Measurements from ENCODE around the gene KCNJ9. TPM values are rescaled to one million over a fixed set of nuclear protein-coding genes. Genes with fewer than 3 reads are reported as not detected.

Gene KCNJ9
- total and polyA plus RNA-seq, 2 of the 4 experiments (the other 2 are of a cell fraction) = not detected

GRCh38 chr1:160089883-160090282 lies 8.5 kb downstream of the KCNJ9 start:
- H3K4me3 ChIP-seq (ENCODE audit: insufficient read depth, low read depth, low read length) = no peak overlapping the region
- BruUV-seq (replicated peaks) = no TSS peak
- DNase-seq (no peak), ATAC-seq (ENCODE audit: low read depth) (no peak)
- no peaks in the 10 kb centered on the region for H3K4me1 ChIP-seq (ENCODE audit: control insufficient read depth, insufficient read depth, low read length)
- POLR2A ChIA-PET (ENCODE audit: unreplicated experiment) = no interaction called here
- H4K91ac ChIP-seq (ENCODE audit: insufficient read depth, low read depth, low read length) = no peak overlapping the region
- no peak overlapping the region for H3K56ac ChIP-seq (ENCODE audit: extremely low read depth, insufficient read depth, low read length)
- intact Hi-C loops (cut with micrococcal nuclease) = no loop called here
- H2AK5ac ChIP-seq (ENCODE audit: low read depth, low read length) = no peak overlapping the region
- H3K18ac ChIP-seq (ENCODE audit: low read depth, low read length) = no peak overlapping the region
- H3K9me1 ChIP-seq (ENCODE audit: insufficient read depth, low read length) = no peaks in the 10 kb centered on the region
- H2AFZ ChIP-seq (replicated peaks; ENCODE audit: low read length, poor library complexity) = no peak overlapping the region
- H3K14ac ChIP-seq (replicated peaks; ENCODE audit: low read depth, low read length) = no peak overlapping the region
- dilution Hi-C loops (cut with HindIII; ENCODE audit: low sequenced_read_pairs, unreplicated experiment) = no loop called here
- no peak overlapping the region for H3K4ac ChIP-seq (ENCODE audit: low read depth, low read length)
- no peak overlapping the region for H2AK9ac ChIP-seq (replicated peaks; ENCODE audit: low read depth, low read length, poor library complexity)
- no peak overlapping the region for H3K23ac ChIP-seq (ENCODE audit: low read depth, low read length)
- H2BK120ac ChIP-seq (ENCODE audit: low read depth, low read length) = no peak overlapping the region
- no peak overlapping the region for H4K5ac ChIP-seq (ENCODE audit: low read depth, low read length)
- no peaks in the 10 kb centered on the region for H3K9me3 ChIP-seq (ENCODE audit: control insufficient read depth, insufficient read depth, low read length)
- in situ Hi-C loops (cut with MboI; ENCODE audit: low sequenced_read_pairs) = loop anchor here (10.0 kb wide), 1 partner anchor 265 kb away; no protein-coding TSS in a partner anchor
- no peaks in the 10 kb centered on the region for H3K79me1 ChIP-seq (ENCODE audit: low read depth in 1 of 2, low read length in 2 of 2)
- H3K27ac ChIP-seq (ENCODE audit: insufficient read depth, low read length) = no peak overlapping the region
- H2BK20ac ChIP-seq (ENCODE audit: low read depth, low read length) = no peak overlapping the region
- H2BK15ac ChIP-seq (ENCODE audit: low read depth, low read length) = no peak overlapping the region
- TF ChIP-seq CEBPB (IDR thresholded peaks at IDR 0.05; ENCODE audit: low read depth, low read length) (no peak), CHD1 (IDR thresholded peaks at IDR 0.05; ENCODE audit: low read depth, low read length) (no peak), BHLHE40 (IDR thresholded peaks at IDR 0.05; ENCODE audit: low read depth, low read length) (no peak), POLR2A (IDR thresholded peaks at IDR 0.05; ENCODE audit: low read depth, low read length) (no peak), MXI1 (IDR thresholded peaks at IDR 0.05; ENCODE audit: borderline replicate concordance, low read depth, low read length) (no peak), NFE2L2 (IDR thresholded peaks at IDR 0.05; ENCODE audit: low read depth, low read length) (no peak), RFX5 (IDR thresholded peaks at IDR 0.05; ENCODE audit: low read depth, low read length) (no peak), MAZ (IDR thresholded peaks at IDR 0.05; ENCODE audit: borderline replicate concordance, low read depth, low read length) (no peak), MAFK (IDR thresholded peaks at IDR 0.05; ENCODE audit: low read depth, low read length) (no peak), RAD21 (IDR thresholded peaks at IDR 0.05; ENCODE audit: low read length) (no peak), RCOR1 (IDR thresholded peaks at IDR 0.05; ENCODE audit: insufficient replicate concordance, low read length) (no peak), SMC3 (IDR thresholded peaks at IDR 0.05; ENCODE audit: low read depth, low read length) (no peak), FOS (IDR thresholded peaks at IDR 0.05; ENCODE audit: low read depth, low read length) (no peak), ELK1 (IDR thresholded peaks at IDR 0.05; ENCODE audit: borderline replicate concordance, low read depth, low read length) (no peak)
- TF ChIP-seq, protein P1, sequence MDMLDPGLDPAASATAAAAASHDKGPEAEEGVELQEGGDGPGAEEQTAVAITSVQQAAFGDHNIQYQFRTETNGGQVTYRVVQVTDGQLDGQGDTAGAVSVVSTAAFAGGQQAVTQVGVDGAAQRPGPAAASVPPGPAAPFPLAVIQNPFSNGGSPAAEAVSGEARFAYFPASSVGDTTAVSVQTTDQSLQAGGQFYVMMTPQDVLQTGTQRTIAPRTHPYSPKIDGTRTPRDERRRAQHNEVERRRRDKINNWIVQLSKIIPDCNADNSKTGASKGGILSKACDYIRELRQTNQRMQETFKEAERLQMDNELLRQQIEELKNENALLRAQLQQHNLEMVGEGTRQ (IDR thresholded peaks at IDR 0.05; ENCODE audit: low read depth, low read length) = no peak
- TF ChIP-seq, protein P2, sequence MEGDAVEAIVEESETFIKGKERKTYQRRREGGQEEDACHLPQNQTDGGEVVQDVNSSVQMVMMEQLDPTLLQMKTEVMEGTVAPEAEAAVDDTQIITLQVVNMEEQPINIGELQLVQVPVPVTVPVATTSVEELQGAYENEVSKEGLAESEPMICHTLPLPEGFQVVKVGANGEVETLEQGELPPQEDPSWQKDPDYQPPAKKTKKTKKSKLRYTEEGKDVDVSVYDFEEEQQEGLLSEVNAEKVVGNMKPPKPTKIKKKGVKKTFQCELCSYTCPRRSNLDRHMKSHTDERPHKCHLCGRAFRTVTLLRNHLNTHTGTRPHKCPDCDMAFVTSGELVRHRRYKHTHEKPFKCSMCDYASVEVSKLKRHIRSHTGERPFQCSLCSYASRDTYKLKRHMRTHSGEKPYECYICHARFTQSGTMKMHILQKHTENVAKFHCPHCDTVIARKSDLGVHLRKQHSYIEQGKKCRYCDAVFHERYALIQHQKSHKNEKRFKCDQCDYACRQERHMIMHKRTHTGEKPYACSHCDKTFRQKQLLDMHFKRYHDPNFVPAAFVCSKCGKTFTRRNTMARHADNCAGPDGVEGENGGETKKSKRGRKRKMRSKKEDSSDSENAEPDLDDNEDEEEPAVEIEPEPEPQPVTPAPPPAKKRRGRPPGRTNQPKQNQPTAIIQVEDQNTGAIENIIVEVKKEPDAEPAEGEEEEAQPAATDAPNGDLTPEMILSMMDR (conservative IDR thresholded peaks at IDR 0.05; ENCODE audit: low read depth, low read length) = no peak
- CTCF ChIA-PET = no interaction called here
- H4K20me1 ChIP-seq (ENCODE audit: insufficient read depth, low read length) = no peaks in the 10 kb centered on the region
- H3K9ac ChIP-seq (ENCODE audit: low read depth, low read length) = no peak overlapping the region
- no peak overlapping the region for H2BK5ac ChIP-seq (ENCODE audit: low read depth, low read length, poor library complexity, severe bottlenecking)
- 100% methylated on average over 2 of the region's 3 CpGs; no CpG with 5 or more reads in 1 of the 2 experiments for WGBS, 2 experiments (ENCODE audit: extremely low coverage in 2 of 2, insufficient read length in 1 of 2)
- peaks cover 3% of the 10 kb centered on the region; the same call in 1 of the 2 replicates for H3K27me3 ChIP-seq (ENCODE audit: control insufficient read depth, insufficient read depth, low read length)
- H3K36me3 ChIP-seq (ENCODE audit: control insufficient read depth, insufficient read depth, low read length) = peaks cover 8% of the 10 kb centered on the region
- H3K4me2 ChIP-seq (ENCODE audit: low read depth, low read length) = no peak overlapping the region
- H4K8ac ChIP-seq (ENCODE audit: low read depth in 2 of 2, low read length in 2 of 2) = no peak overlapping the region

All from IMR-90 (cell line).